Measurements from ENCODE around the gene DCP1B. TPM values are rescaled to one million over a fixed set of nuclear protein-coding genes. Genes with fewer than 3 reads are reported as not detected.

The DCP1B gene
- total RNA-seq, 1 experiment from 2014 or later: 4.8 TPM

DNA sequence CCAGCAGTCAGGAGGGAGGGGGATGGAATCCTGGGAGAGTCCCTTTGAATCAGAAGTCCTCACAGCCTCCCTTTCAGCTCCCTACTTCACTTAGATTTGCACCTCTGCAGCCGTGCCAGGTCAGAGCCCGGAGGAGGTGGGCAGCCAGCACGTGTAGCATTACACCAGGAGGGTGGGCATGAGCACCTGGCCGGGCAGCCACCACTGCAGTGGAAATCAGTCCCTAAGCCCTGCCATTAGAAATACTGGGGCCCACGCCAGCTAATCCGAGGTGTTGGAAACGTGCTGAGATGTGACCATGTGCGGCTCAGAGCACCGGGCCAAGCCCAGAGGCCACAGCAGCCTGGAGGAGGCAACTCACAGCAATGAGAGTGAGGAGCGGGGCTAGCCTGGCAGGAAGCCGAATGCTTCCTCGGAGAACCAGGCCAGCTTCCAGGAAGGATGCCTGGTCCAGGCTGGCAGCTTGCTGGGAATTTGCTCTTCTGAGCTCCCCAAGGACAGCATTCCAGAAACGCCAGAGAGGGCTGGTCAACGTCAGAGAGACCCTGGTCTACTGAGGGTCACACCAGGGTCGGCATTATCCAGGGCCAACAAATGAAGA lies 76.4 kb downstream of the DCP1B start:
- CTCF ChIA-PET: no interaction called here
- Histone ChIP-seq H3K27ac (ENCODE audit: low read length) (no peak overlapping the region), H3K27me3 (ENCODE audit: control insufficient read depth, insufficient read depth, low read length) (no peaks in the 10 kb centered on the region), H3K4me3 (ENCODE audit: low read depth in 2 of 2, low read length in 2 of 2) (no peak overlapping the region), H3K4me1 (ENCODE audit: control insufficient read depth, insufficient read depth, low read length) (no peaks in the 10 kb centered on the region), H3K9me3 (ENCODE audit: control insufficient read depth, insufficient read depth, low read depth, low read length) (no peaks in the 10 kb centered on the region), H3K36me3 (ENCODE audit: control insufficient read depth, insufficient read depth, low read length) (no peaks in the 10 kb centered on the region)
- DNase-seq (ENCODE audit: low read depth, low spot score) (no peak), ATAC-seq (no peak)
- TF ChIP-seq, protein P1, sequence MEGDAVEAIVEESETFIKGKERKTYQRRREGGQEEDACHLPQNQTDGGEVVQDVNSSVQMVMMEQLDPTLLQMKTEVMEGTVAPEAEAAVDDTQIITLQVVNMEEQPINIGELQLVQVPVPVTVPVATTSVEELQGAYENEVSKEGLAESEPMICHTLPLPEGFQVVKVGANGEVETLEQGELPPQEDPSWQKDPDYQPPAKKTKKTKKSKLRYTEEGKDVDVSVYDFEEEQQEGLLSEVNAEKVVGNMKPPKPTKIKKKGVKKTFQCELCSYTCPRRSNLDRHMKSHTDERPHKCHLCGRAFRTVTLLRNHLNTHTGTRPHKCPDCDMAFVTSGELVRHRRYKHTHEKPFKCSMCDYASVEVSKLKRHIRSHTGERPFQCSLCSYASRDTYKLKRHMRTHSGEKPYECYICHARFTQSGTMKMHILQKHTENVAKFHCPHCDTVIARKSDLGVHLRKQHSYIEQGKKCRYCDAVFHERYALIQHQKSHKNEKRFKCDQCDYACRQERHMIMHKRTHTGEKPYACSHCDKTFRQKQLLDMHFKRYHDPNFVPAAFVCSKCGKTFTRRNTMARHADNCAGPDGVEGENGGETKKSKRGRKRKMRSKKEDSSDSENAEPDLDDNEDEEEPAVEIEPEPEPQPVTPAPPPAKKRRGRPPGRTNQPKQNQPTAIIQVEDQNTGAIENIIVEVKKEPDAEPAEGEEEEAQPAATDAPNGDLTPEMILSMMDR (IDR thresholded peaks at IDR 0.05): no peak
- TF ChIP-seq POLR2AphosphoS5 (IDR thresholded peaks at IDR 0.05; ENCODE audit: low read depth, low read length): no peak
- TF ChIP-seq TCF7L2 (IDR thresholded peaks at IDR 0.05; ENCODE audit: low read depth, low read length): no peak
- TF ChIP-seq, protein P2, sequence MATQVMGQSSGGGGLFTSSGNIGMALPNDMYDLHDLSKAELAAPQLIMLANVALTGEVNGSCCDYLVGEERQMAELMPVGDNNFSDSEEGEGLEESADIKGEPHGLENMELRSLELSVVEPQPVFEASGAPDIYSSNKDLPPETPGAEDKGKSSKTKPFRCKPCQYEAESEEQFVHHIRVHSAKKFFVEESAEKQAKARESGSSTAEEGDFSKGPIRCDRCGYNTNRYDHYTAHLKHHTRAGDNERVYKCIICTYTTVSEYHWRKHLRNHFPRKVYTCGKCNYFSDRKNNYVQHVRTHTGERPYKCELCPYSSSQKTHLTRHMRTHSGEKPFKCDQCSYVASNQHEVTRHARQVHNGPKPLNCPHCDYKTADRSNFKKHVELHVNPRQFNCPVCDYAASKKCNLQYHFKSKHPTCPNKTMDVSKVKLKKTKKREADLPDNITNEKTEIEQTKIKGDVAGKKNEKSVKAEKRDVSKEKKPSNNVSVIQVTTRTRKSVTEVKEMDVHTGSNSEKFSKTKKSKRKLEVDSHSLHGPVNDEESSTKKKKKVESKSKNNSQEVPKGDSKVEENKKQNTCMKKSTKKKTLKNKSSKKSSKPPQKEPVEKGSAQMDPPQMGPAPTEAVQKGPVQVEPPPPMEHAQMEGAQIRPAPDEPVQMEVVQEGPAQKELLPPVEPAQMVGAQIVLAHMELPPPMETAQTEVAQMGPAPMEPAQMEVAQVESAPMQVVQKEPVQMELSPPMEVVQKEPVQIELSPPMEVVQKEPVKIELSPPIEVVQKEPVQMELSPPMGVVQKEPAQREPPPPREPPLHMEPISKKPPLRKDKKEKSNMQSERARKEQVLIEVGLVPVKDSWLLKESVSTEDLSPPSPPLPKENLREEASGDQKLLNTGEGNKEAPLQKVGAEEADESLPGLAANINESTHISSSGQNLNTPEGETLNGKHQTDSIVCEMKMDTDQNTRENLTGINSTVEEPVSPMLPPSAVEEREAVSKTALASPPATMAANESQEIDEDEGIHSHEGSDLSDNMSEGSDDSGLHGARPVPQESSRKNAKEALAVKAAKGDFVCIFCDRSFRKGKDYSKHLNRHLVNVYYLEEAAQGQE (IDR thresholded peaks at IDR 0.05; ENCODE audit: insufficient read depth in 1 of 2, low read depth in 2 of 2, low read length in 1 of 2): no peak
- TF ChIP-seq SIN3A (IDR thresholded peaks at IDR 0.05; ENCODE audit: borderline replicate concordance, insufficient read depth, low read depth, low read length): no peak
- in situ Hi-C loops (cut with HindIII; ENCODE audit: low pct_unique_long_range_greater_than_20kb, low sequenced_read_pairs) (no loop called here), intact Hi-C loops (cut with micrococcal nuclease; ENCODE audit: unreplicated experiment) (no loop called here)
- no TSS peak for BruUV-seq (replicated peaks)
- POLR2A ChIA-PET: no interaction called here

DNA sequence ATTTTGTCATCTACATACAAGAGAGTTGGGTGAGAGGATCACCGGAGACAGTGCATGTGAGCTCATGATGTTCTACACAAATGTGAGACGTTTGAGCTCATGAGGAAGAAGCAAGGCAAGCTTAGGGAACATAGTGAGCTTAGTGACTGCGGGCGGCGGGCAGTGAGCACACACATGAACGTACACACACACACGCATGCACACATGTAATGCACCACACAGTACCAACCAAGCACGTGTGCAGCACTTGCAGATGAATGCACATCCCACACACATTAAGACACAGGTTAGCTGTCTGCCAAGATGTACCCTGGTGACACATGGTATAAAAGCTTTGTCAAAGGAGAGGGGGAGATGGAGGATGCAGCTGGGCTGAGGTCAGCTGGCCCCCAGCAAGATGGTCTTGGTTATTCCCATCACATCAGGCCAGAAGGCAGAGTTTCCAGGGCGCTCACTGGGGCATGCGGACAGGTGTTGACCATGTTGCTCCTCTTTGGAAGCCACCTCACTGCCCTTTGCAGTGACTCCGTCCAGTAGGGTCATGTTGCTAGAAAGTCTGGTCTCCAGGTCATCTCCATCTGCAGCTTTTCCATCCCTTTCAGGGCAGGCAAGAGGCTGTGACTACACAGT lies 77.1 kb downstream of the DCP1B start:
- DNase-seq (ENCODE audit: low read depth, low spot score) (no peak), ATAC-seq (no peak)
- Histone ChIP-seq H3K36me3 (ENCODE audit: control insufficient read depth, insufficient read depth, low read length) (no peaks in the 10 kb centered on the region), H3K4me3 (ENCODE audit: low read depth in 2 of 2, low read length in 2 of 2) (no peak overlapping the region), H3K27ac (ENCODE audit: low read length) (no peak overlapping the region), H3K9me3 (ENCODE audit: control insufficient read depth, insufficient read depth, low read depth, low read length) (no peaks in the 10 kb centered on the region), H3K27me3 (ENCODE audit: control insufficient read depth, insufficient read depth, low read length) (no peaks in the 10 kb centered on the region), H3K4me1 (ENCODE audit: control insufficient read depth, insufficient read depth, low read length) (no peaks in the 10 kb centered on the region)
- POLR2A ChIA-PET: no interaction called here
- TF ChIP-seq POLR2AphosphoS5 (IDR thresholded peaks at IDR 0.05; ENCODE audit: low read depth, low read length) (no peak), TCF7L2 (IDR thresholded peaks at IDR 0.05; ENCODE audit: low read depth, low read length) (no peak), SIN3A (IDR thresholded peaks at IDR 0.05; ENCODE audit: borderline replicate concordance, insufficient read depth, low read depth, low read length) (no peak)
- TF ChIP-seq, protein P2 (IDR thresholded peaks at IDR 0.05; ENCODE audit: insufficient read depth in 1 of 2, low read depth in 2 of 2, low read length in 1 of 2): no peak
- TF ChIP-seq, protein P1 (IDR thresholded peaks at IDR 0.05): no peak
- intact Hi-C loops (cut with micrococcal nuclease; ENCODE audit: unreplicated experiment): no loop called here
- CTCF ChIA-PET: no interaction called here
- BruUV-seq (replicated peaks): no TSS peak
- in situ Hi-C loops (cut with HindIII; ENCODE audit: low pct_unique_long_range_greater_than_20kb, low sequenced_read_pairs): no loop called here
